Cardiac muscle cell (in vitro differentiated cells and primary cell): ENCODE data around the gene DCST2. TPM values are rescaled to one million over a fixed set of nuclear protein-coding genes. Genes with fewer than 3 reads are reported as not detected.
A peak's percentile ranks its signal among the peaks of the same experiment; 100 is the strongest.

ENCODE experiments used
- DNase-seq, 2 donors: peaks; one replicate each; pipeline versions ENCODE4 v3.0.0 to v3.0.0-alpha.2; 2010 to 2017; ENCODE audit warnings: low read depth in 1 of 2, low spot score in 1 of 2
- H3K27ac ChIP-seq: fragments of 200-600 bp; sonication (generic); 2 replicates; pipeline ENCODE4 v1.5.1; 2016
- H3K27me3 ChIP-seq: fragments of 200-600 bp; sonication (generic); 2 replicates; pipeline ENCODE4 v1.6.0; 2016; ENCODE audit warnings: control low read depth
- H3K36me3 ChIP-seq: fragments of 200-600 bp; sonication (generic); 2 replicates; pipeline ENCODE4 v1.5.1; 2016; ENCODE audit warnings: control low read depth
- H3K4me1 ChIP-seq: fragments of 200-600 bp; sonication (generic); 2 replicates; pipeline ENCODE4 v1.8.1; 2017; ENCODE audit warnings: low read depth, mild to moderate bottlenecking, mixed run types
- H3K4me3 ChIP-seq: fragments of 200-600 bp; sonication (generic); 2 replicates; pipeline ENCODE4 v1.5.1; 2016; ENCODE audit warnings: mild to moderate bottlenecking
- H3K9me3 ChIP-seq: fragments of 200-600 bp; sonication (generic); 2 replicates; pipeline ENCODE4 v1.5.1; 2017; ENCODE audit warnings: low read depth, mild to moderate bottlenecking, control low read depth
- polyA plus RNA-seq: library from polyadenylated mRNA; unstranded; fragments of >200 nt; fragmentation: Nextera tagmentation; extraction: Ambion mirVana; gene quantifications from 2 replicates; pipeline ENCODE4 v1.2.1, GENCODE V29; 2016
- total RNA-seq: library from RNA; depleted of rRNA; stranded (reverse); fragments of >200 nt; gene quantifications from 2 replicates; pipeline ENCODE4 v1.2.3, GENCODE V29; 2016
- TF ChIP-seq, protein P1 (sequence below): IDR thresholded peaks from 2 replicates; pipeline ENCODE4 v1.5.1; 2012; ENCODE audit warnings: low read depth, mild to moderate bottlenecking, low read length

DCST2 gene
- total and polyA plus RNA-seq, 2 experiments from 2014 or later: 1.1 to 5.4 TPM

DNA sequence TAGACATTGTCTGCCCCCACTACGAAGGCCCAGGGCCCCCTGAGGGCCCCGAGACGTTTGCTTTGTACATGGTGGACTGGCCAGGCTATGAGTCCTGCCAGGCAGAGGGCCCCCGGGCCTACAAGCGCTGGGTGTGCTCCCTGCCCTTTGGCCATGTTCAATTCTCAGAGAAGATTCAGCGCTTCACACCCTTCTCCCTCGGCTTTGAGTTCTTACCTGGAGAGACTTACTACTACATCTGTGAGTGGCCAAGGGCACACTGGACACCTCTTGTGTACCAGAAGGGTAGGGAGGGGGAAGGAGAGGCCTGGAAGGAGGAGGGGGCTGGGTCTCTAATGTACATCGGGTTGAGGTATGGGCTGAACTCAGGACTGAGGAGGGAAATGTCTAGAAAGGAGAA is 33.2 kb upstream of the DCST2 start:
- DNase-seq: no peak
- TF ChIP-seq, protein P1, sequence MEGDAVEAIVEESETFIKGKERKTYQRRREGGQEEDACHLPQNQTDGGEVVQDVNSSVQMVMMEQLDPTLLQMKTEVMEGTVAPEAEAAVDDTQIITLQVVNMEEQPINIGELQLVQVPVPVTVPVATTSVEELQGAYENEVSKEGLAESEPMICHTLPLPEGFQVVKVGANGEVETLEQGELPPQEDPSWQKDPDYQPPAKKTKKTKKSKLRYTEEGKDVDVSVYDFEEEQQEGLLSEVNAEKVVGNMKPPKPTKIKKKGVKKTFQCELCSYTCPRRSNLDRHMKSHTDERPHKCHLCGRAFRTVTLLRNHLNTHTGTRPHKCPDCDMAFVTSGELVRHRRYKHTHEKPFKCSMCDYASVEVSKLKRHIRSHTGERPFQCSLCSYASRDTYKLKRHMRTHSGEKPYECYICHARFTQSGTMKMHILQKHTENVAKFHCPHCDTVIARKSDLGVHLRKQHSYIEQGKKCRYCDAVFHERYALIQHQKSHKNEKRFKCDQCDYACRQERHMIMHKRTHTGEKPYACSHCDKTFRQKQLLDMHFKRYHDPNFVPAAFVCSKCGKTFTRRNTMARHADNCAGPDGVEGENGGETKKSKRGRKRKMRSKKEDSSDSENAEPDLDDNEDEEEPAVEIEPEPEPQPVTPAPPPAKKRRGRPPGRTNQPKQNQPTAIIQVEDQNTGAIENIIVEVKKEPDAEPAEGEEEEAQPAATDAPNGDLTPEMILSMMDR: no peak
- no peaks in the 10 kb centered on the region for H3K9me3 ChIP-seq
- H3K27me3 ChIP-seq: no peaks in the 10 kb centered on the region
- H3K27ac ChIP-seq: no peak overlapping the region
- H3K36me3 ChIP-seq: no peaks in the 10 kb centered on the region
- no peak overlapping the region for H3K4me3 ChIP-seq
- peaks cover 24% of the 10 kb centered on the region for H3K4me1 ChIP-seq

DNA sequence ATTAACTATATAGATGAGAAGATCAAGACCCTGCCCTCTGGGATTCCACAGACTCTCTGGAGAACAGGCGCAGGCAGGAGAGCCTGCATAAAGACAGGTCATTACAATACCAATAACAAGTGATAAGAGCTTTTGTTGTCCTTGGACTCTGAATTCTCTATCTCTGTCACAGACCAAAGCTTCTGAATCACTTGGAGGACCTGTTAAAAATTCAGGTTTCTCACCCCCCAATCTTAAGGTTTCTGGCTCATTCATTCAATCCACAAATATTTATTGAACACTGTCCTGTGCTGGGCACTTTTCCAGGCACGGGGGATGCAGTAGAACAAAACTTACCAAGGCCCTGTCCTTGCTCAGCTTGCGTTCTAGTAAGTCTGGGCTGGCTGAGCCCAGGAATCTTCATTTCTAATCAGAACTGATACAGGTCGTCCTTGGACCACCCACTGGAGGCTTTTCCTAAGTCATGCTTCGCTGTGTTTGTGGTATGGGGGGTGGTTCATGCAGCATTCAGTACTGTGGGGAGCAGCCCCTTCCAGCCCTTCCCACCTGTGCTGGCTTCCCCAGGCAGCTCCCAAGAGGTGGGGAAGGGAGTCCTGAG is 31.4 kb upstream of the DCST2 start:
- Histone ChIP-seq H3K9me3 (no peaks in the 10 kb centered on the region), H3K4me3 (peak overlapping the region; percentile 91), H3K36me3 (no peaks in the 10 kb centered on the region), H3K27me3 (no peaks in the 10 kb centered on the region), H3K27ac (no peak overlapping the region), H3K4me1 (peaks cover 13% of the 10 kb centered on the region)
- TF ChIP-seq, protein P1: no peak
- no peak for DNase-seq

GRCh38 chr1:155064111-155064831 is 30.7 kb upstream of the DCST2 start:
- Histone ChIP-seq H3K4me1 (peaks cover 13% of the 10 kb centered on the region), H3K36me3 (no peaks in the 10 kb centered on the region), H3K27ac (peak overlapping the region; percentile 90), H3K9me3 (no peaks in the 10 kb centered on the region), H3K27me3 (no peaks in the 10 kb centered on the region), H3K4me3 (peak overlapping the region; percentile 91)
- peak in 1 of 2 donors; percentile 78 for DNase-seq
- TF ChIP-seq, protein P1: no peak

GRCh38 chr1:155063550-155064110 is 30.0 kb upstream of the DCST2 start, which contains the start of gene EFNA4:
Gene EFNA4 (plus strand): TSS chr1:155063740. CDS start chr1:155063824, 84 bp downstream.
- no peaks in the 10 kb centered on the region for H3K27me3 ChIP-seq
- peaks cover 13% of the 10 kb centered on the region for H3K4me1 ChIP-seq
- no peaks in the 10 kb centered on the region for H3K36me3 ChIP-seq
- peak within 1 kb of the TSS; percentile 90 for H3K27ac ChIP-seq
- DNase-seq: peak; percentile 82 to 94
- H3K4me3 ChIP-seq: peak within 1 kb of the TSS; percentile 91
- TF ChIP-seq, protein P1: no peak
- H3K9me3 ChIP-seq: no peaks in the 10 kb centered on the region

GRCh38 chr1:155062702-155063411 is 29.3 kb upstream of the DCST2 start:
- no peaks in the 10 kb centered on the region for H3K36me3 ChIP-seq
- no peaks in the 10 kb centered on the region for H3K9me3 ChIP-seq
- H3K27me3 ChIP-seq: no peaks in the 10 kb centered on the region
- TF ChIP-seq, protein P1: peak; percentile 70
- peak overlapping the region; percentile 91 for H3K4me3 ChIP-seq
- peaks cover 13% of the 10 kb centered on the region for H3K4me1 ChIP-seq
- H3K27ac ChIP-seq: no peak overlapping the region
- DNase-seq: peak; percentile 60 to 80
